GM15510 (cell line): ENCODE data around the gene CDK4.

Source experiments
- POLR2A ChIP-seq: IDR thresholded peaks from 3 replicates; pipeline ENCODE4 v1.6.1; 2011; ENCODE audit warnings: borderline replicate concordance; ENCODE audit not compliant: insufficient read length; ENCODE audit errors: extremely low read depth

Gene CDK4

DNA sequence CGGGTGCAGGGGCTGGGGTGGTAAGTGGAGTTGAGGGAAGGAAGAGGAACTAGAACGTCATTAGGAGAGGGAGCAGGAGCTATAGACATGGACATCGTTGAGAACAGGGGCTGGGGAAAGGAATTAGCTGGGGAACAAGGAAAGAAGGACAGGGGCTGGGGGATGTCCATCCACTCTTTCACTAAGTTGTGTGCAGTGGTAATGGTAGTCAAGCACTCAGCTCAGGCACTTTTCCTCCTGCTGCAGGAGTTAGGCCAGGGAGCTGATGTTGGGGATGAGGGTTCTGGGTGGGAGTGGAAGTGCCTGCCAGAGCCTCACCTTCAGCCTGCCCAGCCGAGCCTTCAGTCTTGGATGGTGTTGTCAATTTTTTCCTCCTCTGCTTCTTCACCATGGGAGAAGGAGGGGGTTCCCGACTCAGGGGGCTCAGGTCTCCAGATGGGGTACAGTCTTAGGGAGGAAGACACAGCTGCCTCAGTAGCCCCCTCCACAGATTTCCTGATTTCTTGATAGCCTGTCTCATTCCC lies 22.7 kb downstream of the CDK4 start:
- TF ChIP-seq POLR2A, result no peak

DNA sequence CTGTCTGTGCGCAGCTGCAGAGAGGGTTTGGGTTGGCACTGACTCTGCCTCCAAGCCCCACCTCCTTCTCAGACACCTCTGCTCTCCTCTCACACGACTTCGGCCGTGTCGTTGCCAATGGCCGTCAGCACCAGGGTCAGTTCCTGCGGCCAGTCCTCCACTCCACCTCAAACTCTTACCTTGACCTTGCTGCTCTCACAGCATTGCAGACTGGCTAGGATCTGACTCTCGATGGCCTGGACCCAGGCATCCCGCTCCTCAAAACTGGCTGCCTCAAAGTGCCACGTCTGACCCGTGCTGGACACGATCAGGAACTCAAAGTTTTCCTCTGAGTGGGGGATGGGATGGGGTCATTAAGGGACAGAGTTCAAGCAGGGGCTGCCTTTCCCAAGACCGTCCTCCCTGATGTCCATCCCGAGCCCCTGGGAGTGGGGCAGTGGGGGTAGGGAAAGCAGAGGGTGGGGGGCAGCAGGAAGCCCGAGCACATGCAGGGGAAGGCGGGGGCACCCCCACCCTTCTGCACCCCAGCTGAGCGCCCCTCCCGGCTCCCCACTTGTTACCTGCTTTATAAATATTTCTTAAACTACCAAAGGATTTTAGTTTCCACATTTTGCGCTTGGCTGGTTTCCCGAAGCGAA lies 24.2 kb downstream of the CDK4 start:
- TF ChIP-seq POLR2A, result no peak

DNA sequence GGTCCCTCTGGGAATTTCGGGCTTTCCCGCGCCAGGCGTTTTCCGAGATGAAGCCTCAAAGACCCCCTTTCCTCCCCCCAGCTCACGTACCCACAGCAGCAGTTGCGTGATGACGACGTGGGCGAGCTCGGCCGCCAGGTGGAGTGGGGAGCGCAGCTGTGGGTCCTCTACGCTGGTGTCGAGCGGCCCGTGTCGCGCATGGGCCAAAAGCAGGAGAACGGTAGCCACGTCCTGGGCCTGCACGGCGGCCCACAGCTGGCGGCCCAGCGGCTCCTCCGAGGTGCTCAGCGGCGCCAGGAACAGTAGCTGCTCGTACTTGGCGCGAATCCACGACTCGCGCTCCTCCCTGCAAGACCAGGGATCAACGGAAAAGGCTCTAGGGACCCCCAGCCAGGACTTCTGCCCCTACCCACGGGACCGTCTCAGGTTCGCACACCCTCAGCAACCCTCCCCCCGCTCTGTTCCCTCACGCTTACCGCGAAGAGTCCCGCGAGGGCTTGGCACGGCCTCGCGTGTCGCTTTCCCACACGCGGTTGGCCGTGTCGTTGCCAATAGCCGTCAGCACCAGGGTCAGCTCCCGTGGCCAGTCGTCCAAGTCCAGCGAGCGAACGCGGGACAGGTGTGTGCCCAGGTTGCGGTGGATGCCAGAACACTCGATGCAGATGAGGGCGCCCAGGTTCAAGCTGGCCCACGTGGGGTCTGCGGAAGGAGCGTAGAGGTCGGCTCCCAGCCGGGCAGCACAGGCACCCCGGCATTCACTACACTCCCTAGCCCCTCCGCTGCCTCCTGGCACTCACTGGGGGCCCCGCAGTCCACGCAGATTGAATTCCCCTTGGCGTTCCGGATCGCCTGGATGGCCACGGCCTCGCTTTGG lies 25.0 kb downstream of the CDK4 start:
- TF ChIP-seq POLR2A, result no peak

DNA sequence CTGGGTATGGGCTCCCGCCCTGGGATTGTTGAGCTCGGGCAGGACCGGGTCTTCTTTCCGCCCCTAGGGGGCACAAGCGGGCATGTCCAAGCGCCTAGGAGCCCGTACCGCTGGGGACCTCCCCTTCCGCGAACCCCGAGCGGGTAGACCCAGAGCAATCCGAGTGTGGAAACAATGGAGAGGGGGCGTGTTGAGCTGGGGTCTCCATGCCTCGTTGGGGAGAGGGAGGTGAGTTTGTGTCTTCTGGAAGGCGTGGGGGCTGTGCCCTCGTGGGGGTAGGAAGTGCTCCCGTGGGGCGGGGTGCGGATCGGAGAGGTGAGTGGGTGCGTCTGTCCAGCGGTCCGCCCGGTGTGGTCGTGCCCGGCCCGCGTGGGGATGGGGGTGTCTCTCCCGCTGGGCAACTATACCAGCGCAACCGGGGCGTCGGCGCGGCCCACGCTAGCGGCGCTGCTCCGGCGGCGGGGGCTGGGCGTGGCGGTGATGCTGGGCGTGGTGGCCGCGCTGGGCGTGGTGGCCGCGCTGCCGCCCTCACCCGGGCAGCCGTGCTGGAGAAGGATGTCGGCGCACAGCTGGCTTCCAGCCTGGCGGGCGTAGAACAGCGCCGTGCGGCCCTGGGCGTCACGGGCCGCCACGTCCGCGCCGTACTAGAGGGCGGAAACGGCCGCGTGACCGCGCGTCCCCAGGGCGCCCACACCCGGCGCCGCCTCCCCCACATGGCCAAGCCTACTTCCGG lies 25.8 kb downstream of the CDK4 start:
- TF ChIP-seq POLR2A, result no peak

DNA sequence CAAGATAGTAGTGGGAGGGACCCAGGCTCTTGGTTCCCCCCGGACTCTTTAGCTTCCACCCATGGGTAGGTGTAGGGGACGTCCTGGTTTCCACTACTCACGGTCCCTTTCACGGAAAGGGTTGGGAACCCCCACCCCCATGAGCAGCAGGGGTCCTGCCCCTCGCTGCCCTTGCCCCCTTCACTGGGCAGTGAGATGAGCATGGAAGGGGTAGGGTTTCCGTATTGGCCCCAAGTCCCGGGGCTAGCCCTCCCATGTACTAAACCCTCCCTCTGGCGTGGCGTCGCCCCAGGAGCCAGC lies 26.3 kb downstream of the CDK4 start:
- TF ChIP-seq POLR2A, result no peak

DNA sequence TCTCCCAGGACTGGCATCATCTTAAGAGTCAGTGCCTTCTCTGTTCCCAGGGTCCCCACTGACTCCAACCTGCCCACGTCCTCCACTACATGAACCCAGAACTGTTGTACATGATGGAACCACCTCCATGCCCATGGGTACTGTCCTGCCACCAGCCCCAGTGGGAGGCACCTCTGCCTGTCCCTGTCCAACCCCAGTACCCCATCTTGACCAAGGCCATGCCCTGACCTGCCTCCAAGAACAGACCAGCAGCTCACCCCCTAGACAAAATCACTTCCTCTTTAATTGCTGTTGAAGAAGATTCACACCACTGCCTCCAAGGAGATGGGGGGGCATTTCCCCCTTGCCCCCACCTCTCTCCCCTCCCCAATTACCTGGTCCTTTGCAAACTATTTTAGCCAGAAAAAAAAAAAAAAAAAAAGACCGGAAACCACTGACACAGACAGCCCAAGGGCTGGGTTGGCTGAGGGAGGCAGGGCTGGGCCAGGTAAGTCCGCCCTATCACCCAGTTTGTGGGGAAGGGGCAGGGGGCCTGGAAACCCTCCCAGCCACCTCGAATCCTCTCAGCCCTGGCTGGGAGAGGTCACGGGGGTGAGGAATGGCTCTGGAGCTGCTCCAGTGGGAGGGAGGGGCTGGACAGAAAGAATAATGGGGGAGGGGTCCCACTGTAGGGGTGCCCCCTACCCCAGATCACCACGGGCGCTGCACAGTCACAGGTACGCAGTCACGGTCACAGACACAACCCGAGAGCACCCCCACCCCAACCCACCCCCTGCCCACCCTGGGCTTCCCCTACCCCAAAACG lies 27.0 kb downstream of the CDK4 start:
- no peak for TF ChIP-seq POLR2A

DNA sequence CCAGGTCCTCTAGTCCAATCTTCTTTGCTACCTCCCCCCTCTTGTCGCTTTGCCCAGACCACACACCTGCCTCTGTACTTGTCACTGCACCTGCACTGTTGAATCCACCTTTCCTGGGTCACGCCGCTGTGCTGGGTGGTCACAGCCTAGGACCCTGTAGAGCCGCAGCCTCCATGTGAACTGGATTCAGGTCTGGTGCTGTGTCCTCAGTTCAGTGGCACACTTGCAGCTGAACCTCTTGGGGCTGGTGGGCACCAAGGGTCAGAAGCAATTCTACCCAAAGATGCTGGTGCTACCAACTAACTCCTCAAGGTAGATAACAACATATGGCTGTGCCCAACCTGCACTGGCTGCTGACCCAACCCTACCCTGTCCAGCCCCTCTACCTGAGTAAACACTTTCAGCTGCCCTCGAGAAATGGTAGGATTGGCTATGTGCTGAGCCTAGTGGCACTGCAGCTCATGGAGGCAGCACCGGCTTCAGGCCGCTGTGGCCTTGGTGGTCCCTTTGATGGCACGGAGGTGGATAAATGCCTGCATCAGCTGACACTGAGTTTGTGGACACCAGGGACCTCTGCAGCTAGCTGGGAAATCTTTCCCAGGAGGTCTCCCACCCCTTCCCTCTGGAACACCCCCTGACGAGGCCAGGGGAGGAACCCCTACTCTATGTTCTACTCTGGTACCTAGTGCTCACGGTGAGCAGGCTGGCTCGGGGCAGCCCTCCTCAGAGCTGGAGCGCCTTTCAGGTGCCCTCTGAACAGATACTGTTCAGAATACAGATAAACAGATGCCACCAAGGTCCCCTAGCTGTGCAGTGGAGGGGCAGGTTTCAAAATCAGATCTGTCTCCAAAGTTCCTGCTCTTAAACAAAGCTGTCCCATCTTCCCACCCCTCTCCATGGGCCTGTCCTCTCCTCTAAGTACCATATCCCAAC lies 27.8 kb downstream of the CDK4 start:
- no peak for TF ChIP-seq POLR2A

DNA sequence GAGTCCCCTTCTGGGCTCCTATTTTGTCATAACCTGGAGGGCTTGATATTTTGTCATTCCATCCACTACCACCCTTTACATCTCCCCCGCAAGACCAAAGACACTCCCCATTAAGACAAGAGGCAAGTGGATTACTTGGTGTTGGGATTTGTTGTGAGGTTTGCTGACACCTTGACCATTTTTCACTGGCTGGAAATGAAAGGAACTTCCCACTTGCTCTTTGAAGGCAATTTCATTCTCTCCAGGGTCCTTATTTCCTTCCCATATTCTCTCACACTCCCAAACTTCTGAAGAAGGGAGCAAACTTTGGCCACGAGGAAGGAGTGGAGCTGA lies 28.5 kb downstream of the CDK4 start:
- no peak for TF ChIP-seq POLR2A

DNA sequence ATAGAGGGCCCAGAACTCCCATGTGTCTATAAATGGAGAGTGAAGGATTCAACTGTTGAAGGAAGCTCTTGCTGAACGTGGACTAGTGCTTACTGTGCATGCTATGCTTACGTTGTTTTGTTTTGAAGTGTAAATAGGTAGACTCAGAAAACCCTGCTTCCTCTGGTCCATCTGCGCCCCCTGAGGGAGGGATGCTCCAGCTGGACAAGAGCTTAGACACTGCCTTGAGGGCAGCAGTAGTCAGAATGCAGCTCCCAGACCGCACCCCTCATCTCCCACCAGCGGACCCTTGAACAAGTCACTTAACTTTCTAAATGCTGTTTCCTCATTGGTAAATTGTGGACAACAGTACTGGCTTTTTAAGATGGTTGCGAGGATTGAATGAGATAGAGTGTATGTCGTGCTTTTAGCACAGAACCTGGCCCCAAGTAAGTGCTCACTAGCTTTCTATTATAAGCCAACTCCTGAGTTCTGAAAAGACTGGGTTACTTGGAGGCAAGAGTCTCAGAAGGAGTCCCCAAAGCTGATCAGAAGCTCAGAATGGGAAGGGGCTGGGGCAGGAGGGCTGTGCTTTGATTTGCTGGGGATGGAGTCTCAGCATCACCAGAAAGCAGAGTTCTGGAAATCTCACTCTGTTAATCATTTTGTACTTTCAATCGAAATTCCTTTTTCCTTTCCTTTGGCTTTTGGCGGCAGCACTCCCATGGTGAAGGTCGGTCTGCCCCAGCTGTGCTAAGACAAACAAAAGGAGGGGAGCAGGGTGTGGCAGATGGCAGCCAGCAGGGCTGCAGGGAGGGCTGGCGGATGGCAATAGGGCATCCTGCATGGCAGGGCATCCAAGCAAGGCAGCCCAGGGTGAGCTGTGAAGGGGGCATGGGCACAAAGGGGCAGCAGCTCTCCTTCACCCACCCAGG lies 29.1 kb downstream of the CDK4 start:
- no peak for TF ChIP-seq POLR2A

DNA sequence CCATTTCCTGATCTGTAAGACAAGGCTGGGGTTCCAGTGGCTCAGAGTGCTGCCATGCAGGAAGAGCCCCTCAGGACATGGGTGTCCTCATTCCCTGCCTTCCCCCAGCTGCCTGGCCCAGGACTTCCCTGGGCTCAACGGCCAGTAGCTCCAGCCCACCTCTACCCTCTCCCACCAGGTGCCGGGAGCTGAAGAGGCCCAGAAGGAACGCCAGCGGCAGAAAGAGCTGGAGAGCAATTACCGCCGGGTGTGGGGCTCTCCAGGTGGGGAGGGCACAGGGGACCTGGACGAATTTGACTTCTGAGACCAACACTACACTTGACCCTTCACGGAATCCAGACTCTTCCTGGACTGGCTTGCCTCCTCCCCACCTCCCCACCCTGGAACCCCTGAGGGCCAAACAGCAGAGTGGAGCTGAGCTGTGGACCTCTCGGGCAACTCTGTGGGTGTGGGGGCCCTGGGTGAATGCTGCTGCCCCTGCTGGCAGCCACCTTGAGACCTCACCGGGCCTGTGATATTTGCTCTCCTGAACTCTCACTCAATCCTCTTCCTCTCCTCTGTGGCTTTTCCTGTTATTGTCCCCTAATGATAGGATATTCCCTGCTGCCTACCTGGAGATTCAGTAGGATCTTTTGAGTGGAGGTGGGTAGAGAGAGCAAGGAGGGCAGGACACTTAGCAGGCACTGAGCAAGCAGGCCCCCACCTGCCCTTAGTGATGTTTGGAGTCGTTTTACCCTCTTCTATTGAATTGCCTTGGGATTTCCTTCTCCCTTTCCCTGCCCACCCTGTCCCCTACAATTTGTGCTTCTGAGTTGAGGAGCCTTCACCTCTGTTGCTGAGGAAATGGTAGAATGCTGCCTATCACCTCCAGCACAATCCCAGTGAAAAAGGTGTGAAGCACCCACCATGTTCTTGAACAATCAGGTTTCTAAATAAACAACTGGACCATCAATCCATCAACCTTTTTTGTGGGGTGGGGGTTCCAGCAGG lies 31.2 kb downstream of the CDK4 start:
- TF ChIP-seq POLR2A, result no peak

DNA sequence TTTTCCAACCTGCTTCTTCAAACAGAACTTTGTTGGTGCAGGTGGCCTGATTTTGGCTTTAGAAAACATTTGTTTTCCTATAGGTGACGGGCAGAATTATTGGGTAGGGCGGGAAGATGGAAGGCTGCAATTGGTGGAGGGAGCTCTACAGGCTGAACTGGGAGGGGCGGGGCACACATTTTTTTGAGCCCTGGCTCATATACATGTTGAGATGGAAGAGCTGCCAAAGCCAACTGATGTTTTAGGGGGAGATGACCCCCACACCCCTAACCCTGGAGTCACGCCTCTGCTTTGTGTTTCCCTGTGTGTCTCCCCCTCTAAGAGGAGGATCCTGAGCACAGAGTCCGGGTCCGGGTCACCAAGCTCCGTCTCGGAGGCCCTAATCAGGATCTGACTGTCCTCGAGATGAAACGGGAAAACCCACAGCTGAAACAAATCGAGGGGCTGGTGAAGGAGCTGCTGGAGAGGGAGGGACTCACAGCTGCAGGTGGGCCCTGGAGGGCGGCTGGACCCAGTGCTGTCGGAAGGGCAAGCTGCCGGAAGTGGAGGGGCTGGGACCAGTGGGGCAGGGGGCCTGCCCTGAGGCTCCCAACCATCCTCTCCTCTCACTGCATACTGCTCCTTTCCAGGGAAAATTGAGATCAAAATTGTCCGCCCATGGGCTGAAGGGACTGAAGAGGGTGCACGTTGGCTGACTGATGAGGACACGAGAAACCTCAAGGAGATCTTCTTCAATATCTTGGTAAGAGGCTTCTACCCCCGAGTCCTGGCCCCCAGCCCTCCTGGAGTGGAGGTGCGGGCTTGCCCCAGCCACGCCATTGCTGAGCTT lies 32.1 kb downstream of the CDK4 start:
- peak; percentile 3 for TF ChIP-seq POLR2A
